Lung (tissue), 12 donors: Measurements from ENCODE around the gene ZNF326. TPM values are rescaled to one million over a fixed set of nuclear protein-coding genes. Genes with fewer than 3 reads are reported as not detected.

Source experiments
- ATAC-seq: fragments of 200-7000 bp; cut with Tn5 transposase; one replicate; pipeline ENCODE4 v1.9.1; 2020; ENCODE audit warnings: moderate number of reproducible peaks; ENCODE audit not compliant: insufficient read depth, low FRiP score
- DNase-seq, 3 donors: peaks; one replicate each; pipeline ENCODE4 v3.0.0-alpha.2; 2013 to 2017
- H3K27ac ChIP-seq, 2 donors: one replicate each; pipeline ENCODE4 v1.5.1; 2013; ENCODE audit warnings: mild to moderate bottlenecking in 2 of 2, moderate library complexity in 2 of 2, control low read depth in 1 of 2, inconsistent platforms in 1 of 2, low read depth in 1 of 2, low read length in 1 of 2
- H3K27me3 ChIP-seq, 3 donors: one replicate each; pipeline ENCODE4 v1.5.1; 2013; ENCODE audit warnings: low read length in 2 of 3; ENCODE audit not compliant: control insufficient read depth in 3 of 3, insufficient read depth in 3 of 3
- H3K36me3 ChIP-seq, 4 donors: one replicate each; pipeline ENCODE4 v1.5.1; 2013; ENCODE audit warnings: low read length in 4 of 4, mild to moderate bottlenecking in 1 of 4, moderate library complexity in 1 of 4; ENCODE audit not compliant: control insufficient read depth in 4 of 4, insufficient read depth in 4 of 4
- H3K4me1 ChIP-seq, 5 donors: one replicate each; pipeline ENCODE4 v1.5.1; 2013; ENCODE audit warnings: low read length in 5 of 5, mild to moderate bottlenecking in 2 of 5, moderate library complexity in 1 of 5; ENCODE audit not compliant: control insufficient read depth in 5 of 5, insufficient read depth in 5 of 5
- H3K4me3 ChIP-seq: one replicate; pipeline ENCODE4 v1.5.1; 2013; ENCODE audit warnings: mild to moderate bottlenecking, control low read depth, moderate library complexity
- H3K9ac ChIP-seq, 2 donors: one replicate each; pipeline ENCODE4 v1.5.1; 2013; ENCODE audit warnings: low read length in 2 of 2, control low read depth in 1 of 2; ENCODE audit not compliant: insufficient read depth in 1 of 2
- H3K9me3 ChIP-seq, 4 donors: one replicate each; pipeline ENCODE4 v1.5.1; 2013; ENCODE audit warnings: low read length in 3 of 4, mild to moderate bottlenecking in 1 of 4, moderate library complexity in 1 of 4; ENCODE audit not compliant: control insufficient read depth in 4 of 4, insufficient read depth in 3 of 4
- CTCF ChIP-seq: IDR thresholded peaks from 2 replicates; pipeline ENCODE4 v1.5.1; 2012; ENCODE audit warnings: mild to moderate bottlenecking; ENCODE audit errors: control extremely low read depth, extremely low read depth
- WGBS, 2 donors: extraction: QIAGEN DNeasy Blood & Tissue Kit; methylation state at CpG; one replicate each; pipeline ENCODE4 v1.1.7; 2013; 5-methylcytosine and 5-hydroxymethylcytosine counted together
- polyA plus RNA-seq, 2 donors: library from polyadenylated mRNA; stranded (reverse); fragments of 200-250 nt; gene quantifications; one replicate each; pipeline ENCODE4 v1.2.1, GENCODE V29; 2013
- total RNA-seq, 2 donors: library from RNA; depleted of rRNA in 1 of 2; stranded (reverse); fragments of >200 nt in 1 of 2; gene quantifications; one replicate each; pipeline ENCODE4 v1.2.1, GENCODE V29; 2014 to 2021
- donor health status: control.
- donor health status: control.
- donor health status: Bipolar disorder and iron deficiency.
- donor health status: healthy.
- donor health status: DM: yes; HTN: yes; CAD: no.

Gene ZNF326
- total and polyA plus RNA-seq, 4 donors, result 7.2 to 47.1 (median 13.8) TPM

DNA sequence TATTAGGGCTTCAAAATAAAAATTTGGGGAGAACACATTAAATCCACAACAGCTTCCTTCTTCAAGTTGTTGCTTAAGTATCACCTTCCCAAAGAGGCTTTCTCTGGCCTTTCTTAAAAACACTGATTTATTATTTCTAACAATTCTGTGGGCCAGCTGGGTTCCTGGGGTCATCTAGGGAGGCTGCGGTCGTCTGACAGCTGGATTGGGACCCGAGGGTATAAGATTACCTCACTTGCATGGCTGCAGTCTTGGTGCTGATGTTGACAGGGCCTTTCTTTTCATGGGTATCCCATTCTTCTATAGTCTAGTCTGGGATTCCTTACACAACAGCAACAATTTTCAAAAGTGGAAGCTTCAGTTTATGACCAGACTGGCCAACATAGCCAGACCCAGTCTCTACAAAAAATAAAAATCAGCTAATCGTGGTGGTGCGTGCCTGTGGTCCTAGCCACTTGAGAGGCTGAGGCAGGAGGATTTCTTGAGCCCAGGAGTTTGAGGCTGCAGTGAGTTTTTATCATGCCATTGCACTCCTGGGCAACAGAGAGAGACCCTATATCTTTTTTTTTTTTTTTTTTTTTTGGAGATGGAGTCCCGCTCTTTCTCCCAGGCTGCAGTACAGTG, 46.1 kb upstream of the ZNF326 start:
- WGBS, 2 donors, result 93 to 98% methylated on average over 6 of the region's 6 CpGs
- H3K36me3 ChIP-seq, result no peaks in the 10 kb centered on the region
- H3K9me3 ChIP-seq, result no peaks in the 10 kb centered on the region

GRCh38 chr1:89949991-89950624, 44.8 kb upstream of the ZNF326 start:
- Histone ChIP-seq H3K4me3 (no peak overlapping the region), H3K9me3 (no peaks in the 10 kb centered on the region), H3K27me3 (no peaks in the 10 kb centered on the region), H3K36me3 (no peaks in the 10 kb centered on the region), H3K27ac (no peak overlapping the region), H3K4me1 (no peaks in the 10 kb centered on the region), H3K9ac (no peak overlapping the region)
- 22 to 65% methylated on average over 1 of the region's 1 CpG for WGBS, 2 donors
- no peak for TF ChIP-seq CTCF
- DNase-seq (no peak), ATAC-seq (no peak)

More for the DNA sequence above, 46.1 kb upstream of the ZNF326 start:
- Histone ChIP-seq H3K27me3 (no peaks in the 10 kb centered on the region), H3K9ac (no peak overlapping the region), H3K4me3 (no peak overlapping the region), H3K27ac (no peak overlapping the region), H3K4me1 (peaks cover 0 to 7% (median under 1%) of the 10 kb centered on the region in 5 donors)
- TF ChIP-seq CTCF, result no peak
- DNase-seq (no peak), ATAC-seq (no peak)

- no peaks in the 10 kb centered on the region for H3K27me3 ChIP-seq
- no peak for TF ChIP-seq CTCF
- WGBS, 2 donors, result 90 to 94% methylated on average over 2 of the region's 2 CpGs
- no peak overlapping the region for H3K9ac ChIP-seq
- no peaks in the 10 kb centered on the region for H3K36me3 ChIP-seq
- H3K9me3 ChIP-seq, result no peaks in the 10 kb centered on the region
- no peak overlapping the region for H3K4me3 ChIP-seq
- ATAC-seq (no peak), DNase-seq (no peak)
- no peak overlapping the region for H3K27ac ChIP-seq
- no peaks in the 10 kb centered on the region for H3K4me1 ChIP-seq
Observed at GRCh38 chr1:89950703-89951102, 44.2 kb upstream of the ZNF326 start.
